ENCODE data around the gene ZNF213. TPM values are rescaled to one million over a fixed set of nuclear protein-coding genes. Genes with fewer than 3 reads are reported as not detected.

Gene ZNF213
- total RNA-seq, 4 donors from 2014 or later, result 0.77 to 101 (median 11.1) TPM

DNA sequence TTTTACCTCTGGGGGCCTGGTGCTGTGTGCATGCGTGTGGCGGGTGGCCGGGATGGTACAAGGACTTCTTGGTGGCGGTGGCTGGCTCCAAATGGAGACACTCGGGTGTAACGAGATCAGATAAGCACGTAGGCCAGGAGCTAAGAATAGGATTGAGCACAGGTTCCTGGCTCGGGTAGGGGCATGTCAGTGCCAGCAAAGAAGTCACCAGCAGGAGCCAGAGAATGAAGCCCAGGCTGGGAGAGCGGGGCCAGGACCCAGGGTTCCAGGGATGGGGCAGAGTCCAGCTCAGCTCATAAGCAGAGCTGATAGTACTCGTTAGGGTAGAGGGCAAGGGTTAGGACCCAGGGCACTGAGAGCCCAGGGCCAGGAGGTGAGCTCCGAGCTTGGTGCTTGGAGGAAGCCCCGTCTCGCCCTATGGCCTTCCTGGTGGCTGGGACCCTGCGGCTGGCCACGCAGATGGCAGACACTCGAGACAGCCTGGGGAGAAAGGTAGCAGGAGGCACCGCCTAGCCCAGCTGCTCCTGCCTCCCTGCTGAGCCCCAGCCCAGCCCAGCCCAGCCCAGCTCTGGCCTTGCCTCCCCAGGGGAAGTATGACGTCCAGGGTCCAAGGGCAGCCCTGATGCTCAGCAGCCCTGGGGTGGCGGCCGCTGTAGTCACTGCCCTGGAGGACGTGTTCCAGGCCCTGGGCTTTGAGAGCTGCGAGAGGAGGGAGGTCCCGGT is 8.9 kb downstream of the ZNF213 start:
- Histone ChIP-seq H3K4me1 (no peaks in the 10 kb centered on the region), H3K4me3 (no peak overlapping the region), H3K9me3 (no peaks in the 10 kb centered on the region), H3K36me3 (no peaks in the 10 kb centered on the region), H3K27me3 (no peaks in the 10 kb centered on the region), H3K27ac (no peak overlapping the region)
- no peak for DNase-seq
- intact Hi-C loops (cut with DNase I; ENCODE audit: low total_unique reads), result no loop called here
- no peak for TF ChIP-seq POLR2A (IDR thresholded peaks at IDR 0.05)
- TF ChIP-seq, protein P1, sequence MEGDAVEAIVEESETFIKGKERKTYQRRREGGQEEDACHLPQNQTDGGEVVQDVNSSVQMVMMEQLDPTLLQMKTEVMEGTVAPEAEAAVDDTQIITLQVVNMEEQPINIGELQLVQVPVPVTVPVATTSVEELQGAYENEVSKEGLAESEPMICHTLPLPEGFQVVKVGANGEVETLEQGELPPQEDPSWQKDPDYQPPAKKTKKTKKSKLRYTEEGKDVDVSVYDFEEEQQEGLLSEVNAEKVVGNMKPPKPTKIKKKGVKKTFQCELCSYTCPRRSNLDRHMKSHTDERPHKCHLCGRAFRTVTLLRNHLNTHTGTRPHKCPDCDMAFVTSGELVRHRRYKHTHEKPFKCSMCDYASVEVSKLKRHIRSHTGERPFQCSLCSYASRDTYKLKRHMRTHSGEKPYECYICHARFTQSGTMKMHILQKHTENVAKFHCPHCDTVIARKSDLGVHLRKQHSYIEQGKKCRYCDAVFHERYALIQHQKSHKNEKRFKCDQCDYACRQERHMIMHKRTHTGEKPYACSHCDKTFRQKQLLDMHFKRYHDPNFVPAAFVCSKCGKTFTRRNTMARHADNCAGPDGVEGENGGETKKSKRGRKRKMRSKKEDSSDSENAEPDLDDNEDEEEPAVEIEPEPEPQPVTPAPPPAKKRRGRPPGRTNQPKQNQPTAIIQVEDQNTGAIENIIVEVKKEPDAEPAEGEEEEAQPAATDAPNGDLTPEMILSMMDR (IDR thresholded peaks at IDR 0.05), result no peak

DNA sequence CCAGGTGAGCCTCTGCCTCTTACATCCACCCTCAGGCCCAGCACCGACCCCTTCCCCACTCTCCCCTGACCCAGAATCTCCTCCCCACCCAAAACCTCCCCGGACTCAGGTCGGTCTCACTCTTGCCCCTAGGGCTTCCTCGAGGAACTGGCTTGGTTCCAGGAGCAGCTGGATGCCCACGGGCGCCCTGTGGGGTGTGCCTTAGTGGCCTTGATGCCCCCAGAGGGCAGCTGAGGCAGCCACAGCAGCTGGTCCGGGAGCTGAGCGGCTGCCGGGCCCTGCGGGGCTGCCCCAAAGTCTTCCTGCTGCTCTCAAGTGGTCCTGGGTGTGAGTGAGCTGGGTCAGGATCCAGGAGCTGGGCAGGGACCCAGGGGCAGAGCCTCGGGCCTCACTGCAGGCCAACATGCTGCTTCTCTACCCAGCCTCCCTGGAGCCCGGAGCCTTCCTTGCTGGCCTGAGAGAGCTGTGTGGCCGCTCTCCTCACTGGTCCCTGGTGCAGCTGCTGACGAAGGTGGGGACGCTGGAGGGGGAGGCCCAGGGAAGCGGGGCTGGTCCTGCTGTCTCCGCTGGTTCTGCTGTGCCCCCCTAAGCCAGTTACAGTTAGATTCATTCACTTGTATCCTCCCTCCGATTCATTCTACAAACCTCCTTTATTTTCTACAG is 9.6 kb downstream of the ZNF213 start:
- no peak for DNase-seq
- Histone ChIP-seq H3K36me3 (no peaks in the 10 kb centered on the region), H3K27me3 (no peaks in the 10 kb centered on the region), H3K4me1 (peaks cover 0 to 1% of the 10 kb centered on the region in 2 donors), H3K4me3 (no peak overlapping the region), H3K27ac (no peak overlapping the region), H3K9me3 (no peaks in the 10 kb centered on the region)
- no peak for TF ChIP-seq POLR2A (IDR thresholded peaks at IDR 0.05)
- TF ChIP-seq, protein P1 (IDR thresholded peaks at IDR 0.05), result no peak
- intact Hi-C loops (cut with DNase I; ENCODE audit: low total_unique reads), result no loop called here

DNA sequence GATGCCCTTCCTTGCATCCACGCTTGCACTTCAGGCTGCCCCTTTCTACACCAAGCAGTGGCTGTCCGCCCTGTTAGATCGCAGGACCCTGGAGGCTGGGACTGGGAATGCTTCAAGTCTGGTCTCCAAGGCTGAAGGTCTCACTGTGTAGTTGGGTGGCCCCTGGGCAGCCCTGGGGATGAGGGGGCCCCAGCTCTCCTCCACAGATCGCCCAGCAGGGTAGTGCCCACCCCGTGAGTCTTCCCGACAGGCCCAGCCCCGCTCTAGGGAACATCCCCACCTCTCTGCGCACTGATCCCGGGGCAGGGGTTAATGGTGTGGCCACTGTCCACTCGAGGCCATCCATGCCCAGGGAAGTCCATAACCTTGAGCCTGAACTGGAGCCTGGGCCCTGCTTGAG is 10.3 kb downstream of the ZNF213 start:
- intact Hi-C loops (cut with DNase I; ENCODE audit: low total_unique reads), result no loop called here
- Histone ChIP-seq H3K9me3 (no peaks in the 10 kb centered on the region), H3K36me3 (no peaks in the 10 kb centered on the region), H3K27me3 (no peaks in the 10 kb centered on the region), H3K27ac (no peak overlapping the region), H3K4me3 (no peak overlapping the region), H3K4me1 (peaks cover 0 to 6% of the 10 kb centered on the region in 2 donors)
- TF ChIP-seq, protein P1 (IDR thresholded peaks at IDR 0.05), result no peak
- no peak for TF ChIP-seq POLR2A (IDR thresholded peaks at IDR 0.05)
- DNase-seq, result no peak

DNA sequence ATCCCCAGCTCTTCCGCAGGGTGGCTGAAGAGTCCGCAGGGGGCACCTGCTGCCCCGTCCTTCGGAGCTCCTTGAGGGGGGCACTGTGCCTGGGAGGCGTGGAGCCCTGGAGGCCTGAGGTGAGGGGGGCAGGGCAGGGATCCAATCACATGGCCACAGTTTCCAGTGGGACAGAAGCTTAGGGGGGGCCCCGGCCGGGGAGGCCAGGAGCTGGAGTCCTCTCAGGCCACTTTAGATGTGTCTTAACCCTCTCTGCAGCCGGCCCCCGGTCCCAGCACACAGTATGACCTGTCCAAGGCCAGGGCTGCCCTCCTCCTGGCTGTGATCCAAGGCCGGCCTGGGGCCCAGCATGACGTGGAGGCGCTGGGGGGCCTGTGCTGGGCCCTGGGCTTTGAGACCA is 10.8 kb downstream of the ZNF213 start:
- TF ChIP-seq, protein P1 (IDR thresholded peaks at IDR 0.05), result no peak
- TF ChIP-seq POLR2A (IDR thresholded peaks at IDR 0.05), result no peak
- Histone ChIP-seq H3K36me3 (no peaks in the 10 kb centered on the region), H3K27ac (no peak overlapping the region), H3K9me3 (no peaks in the 10 kb centered on the region), H3K4me3 (no peak overlapping the region), H3K4me1 (peaks cover 0 to 6% of the 10 kb centered on the region in 2 donors), H3K27me3 (no peaks in the 10 kb centered on the region)
- DNase-seq, result no peak
- intact Hi-C loops (cut with DNase I; ENCODE audit: low total_unique reads), result no loop called here

DNA sequence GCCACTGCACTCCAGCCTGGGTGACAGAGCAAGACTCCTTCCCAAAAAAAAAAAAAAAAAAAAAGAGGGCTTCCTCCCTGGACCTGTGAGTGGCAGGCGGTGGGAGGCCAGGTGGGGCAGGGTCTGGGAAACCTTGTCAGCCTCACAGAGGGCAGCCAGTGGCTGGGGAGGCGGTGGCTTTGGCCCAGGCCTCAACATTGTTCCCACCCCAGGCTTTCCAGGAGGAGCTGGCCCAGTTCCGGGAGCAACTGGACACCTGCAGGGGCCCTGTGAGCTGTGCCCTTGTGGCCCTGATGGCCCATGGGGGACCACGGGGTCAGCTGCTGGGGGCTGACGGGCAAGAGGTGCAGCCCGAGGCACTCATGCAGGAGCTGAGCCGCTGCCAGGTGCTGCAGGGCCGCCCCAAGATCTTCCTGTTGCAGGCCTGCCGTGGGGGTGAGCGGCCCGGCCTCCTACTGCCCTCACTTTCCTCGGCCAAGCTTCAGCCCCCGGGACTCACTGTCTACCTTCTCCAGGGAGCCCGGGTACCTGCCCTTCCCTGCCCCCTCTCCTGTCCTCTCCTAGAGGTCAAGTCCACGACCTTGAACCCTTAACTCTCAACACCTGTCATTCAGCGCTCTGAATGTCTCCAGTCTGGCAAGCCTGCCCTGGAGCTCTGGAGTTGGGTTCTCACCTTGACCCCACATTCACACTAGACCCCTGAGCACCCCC is 12.4 kb downstream of the ZNF213 start:
- TF ChIP-seq, protein P1 (IDR thresholded peaks at IDR 0.05), result no peak
- Histone ChIP-seq H3K27ac (no peak overlapping the region), H3K4me1 (peaks cover 0 to 11% of the 10 kb centered on the region in 2 donors), H3K9me3 (no peaks in the 10 kb centered on the region), H3K36me3 (no peaks in the 10 kb centered on the region), H3K27me3 (no peaks in the 10 kb centered on the region), H3K4me3 (no peak overlapping the region)
- intact Hi-C loops (cut with DNase I; ENCODE audit: low total_unique reads), result no loop called here
- no peak for DNase-seq
